H9 (cell line): ENCODE results near the gene TMCO2. TPM values are rescaled to one million over a fixed set of nuclear protein-coding genes. Genes with fewer than 3 reads are reported as not detected.

Experiments
- DNase-seq: peaks from one replicate; pipeline ENCODE4 v3.0.0-alpha.2; 2017
- H2AFZ ChIP-seq: one replicate; pipeline ENCODE4 v1.6.1; 2013; ENCODE audit warnings: mild to moderate bottlenecking, low read length, control low read depth, moderate library complexity
- H2AK5ac ChIP-seq: 2 replicates; pipeline ENCODE4 v1.6.1; 2013; ENCODE audit warnings: low read length, control low read depth, mixed read lengths; ENCODE audit not compliant: insufficient read length
- H2BK120ac ChIP-seq: one replicate; pipeline ENCODE4 v1.6.1; 2013; ENCODE audit warnings: low read depth, mild to moderate bottlenecking, low read length, control low read depth, inconsistent platforms; ENCODE audit not compliant: poor library complexity, severe bottlenecking
- H2BK12ac ChIP-seq: 2 replicates; pipeline ENCODE4 v1.6.1; 2013; ENCODE audit warnings: low read length, control low read depth, mixed read lengths, low read depth; ENCODE audit not compliant: insufficient read length
- H2BK15ac ChIP-seq: 2 replicates; pipeline ENCODE4 v1.6.1; 2013; ENCODE audit warnings: low read depth, low read length, control low read depth
- H2BK20ac ChIP-seq: one replicate; pipeline ENCODE4 v1.6.1; 2013; ENCODE audit warnings: low read depth, mild to moderate bottlenecking, low read length, control low read depth, inconsistent platforms; ENCODE audit not compliant: poor library complexity, severe bottlenecking
- H2BK5ac ChIP-seq: 2 replicates; pipeline ENCODE4 v1.6.1; 2013; ENCODE audit warnings: low read length, control low read depth, mixed read lengths; ENCODE audit not compliant: insufficient read length
- H3K14ac ChIP-seq: 2 replicates; pipeline ENCODE4 v1.6.1; 2013; ENCODE audit warnings: low read length, control low read depth; ENCODE audit not compliant: insufficient read depth
- H3K18ac ChIP-seq: 2 replicates; pipeline ENCODE4 v1.6.1; 2013; ENCODE audit warnings: low read depth, mild to moderate bottlenecking, mixed read lengths, low read length, control low read depth; ENCODE audit not compliant: insufficient read length
- H3K23ac ChIP-seq: 2 replicates; pipeline ENCODE4 v1.6.1; 2013; ENCODE audit warnings: low read length, control low read depth, mixed read lengths, low read depth; ENCODE audit not compliant: insufficient read length
- H3K23me2 ChIP-seq: 2 replicates; pipeline ENCODE4 v1.6.1; 2013; ENCODE audit warnings: low read depth, mild to moderate bottlenecking, mixed read lengths, low read length, control low read depth; ENCODE audit not compliant: insufficient read length, poor library complexity, severe bottlenecking
- H3K27ac ChIP-seq: 2 replicates; pipeline ENCODE4 v1.5.1; 2013; ENCODE audit warnings: low read length, control low read depth, mixed read lengths, low read depth; ENCODE audit not compliant: insufficient read length
- H3K27me3 ChIP-seq: 2 replicates; pipeline ENCODE4 v1.6.1; 2013; ENCODE audit warnings: low read length, control low read depth, inconsistent platforms; ENCODE audit not compliant: insufficient read depth
- H3K4ac ChIP-seq: 2 replicates; pipeline ENCODE4 v1.6.1; 2013; ENCODE audit warnings: low read depth, mild to moderate bottlenecking, control low read depth, inconsistent platforms, low read length, moderate library complexity
- H3K4me1 ChIP-seq: 2 replicates; pipeline ENCODE4 v1.6.1; 2013; ENCODE audit warnings: low read length, control low read depth, inconsistent platforms; ENCODE audit not compliant: insufficient read depth
- H3K4me2 ChIP-seq: 2 replicates; pipeline ENCODE4 v1.6.1; 2013; ENCODE audit warnings: low read length, control low read depth, mixed read lengths; ENCODE audit not compliant: insufficient read length, insufficient read depth
- H3K56ac ChIP-seq: 2 replicates; pipeline ENCODE4 v1.6.1; 2013; ENCODE audit warnings: low read depth, mild to moderate bottlenecking, mixed read lengths, low read length, control low read depth; ENCODE audit not compliant: insufficient read length
- H3K79me1 ChIP-seq: 2 replicates; pipeline ENCODE4 v1.6.1; 2013; ENCODE audit warnings: low read depth, mild to moderate bottlenecking, moderate library complexity, low read length, control low read depth, inconsistent platforms; ENCODE audit not compliant: insufficient read depth, poor library complexity, severe bottlenecking
- H3K79me2 ChIP-seq: 2 replicates; pipeline ENCODE4 v1.6.1; 2013; ENCODE audit warnings: low read length, control low read depth, inconsistent platforms; ENCODE audit not compliant: insufficient read depth
- H3K9ac ChIP-seq: 2 replicates; pipeline ENCODE4 v1.6.1; 2013; ENCODE audit warnings: low read length, control low read depth, mixed read lengths; ENCODE audit not compliant: insufficient read length; ENCODE audit errors: extremely low read depth
- H3K9me3 ChIP-seq: one replicate; pipeline ENCODE4 v1.6.1; 2013; ENCODE audit warnings: low read depth, low read length, inconsistent platforms; ENCODE audit not compliant: control insufficient read depth
- H3T11ph ChIP-seq: one replicate; pipeline ENCODE4 v1.6.1; 2013; ENCODE audit warnings: mild to moderate bottlenecking, low read length, control low read depth, inconsistent platforms
- H4K20me1 ChIP-seq: one replicate; pipeline ENCODE4 v1.6.1; 2013; ENCODE audit not compliant: control insufficient read depth, insufficient read length, insufficient read depth
- H4K5ac ChIP-seq: 2 replicates; pipeline ENCODE4 v1.6.1; 2013; ENCODE audit warnings: low read depth, mild to moderate bottlenecking, mixed read lengths, low read length, control low read depth; ENCODE audit not compliant: insufficient read length
- H4K8ac ChIP-seq: replicated peaks from 2 replicates; pipeline ENCODE4 v1.6.1; 2013; ENCODE audit warnings: low read length, control low read depth, mixed read lengths, low read depth; ENCODE audit not compliant: insufficient read length
- H4K91ac ChIP-seq: 2 replicates; pipeline ENCODE4 v1.6.1; 2013; ENCODE audit warnings: low read depth, mild to moderate bottlenecking, moderate library complexity, mixed read lengths, low read length, control low read depth; ENCODE audit not compliant: insufficient read length
- H3K27ac Mint-ChIP-seq, 3 experiments: 2 replicates in 2 of 3; 3 replicates in 1 of 3; pipeline ENCODE4 v1.8.0; 2020 to 2021; ENCODE audit warnings: mixed read lengths in 3 of 3, mild to moderate bottlenecking in 1 of 3, moderate library complexity in 1 of 3
- H3K27me3 Mint-ChIP-seq: 2 replicates; pipeline ENCODE4 v1.8.0; 2021; ENCODE audit warnings: low read depth, mild to moderate bottlenecking, moderate library complexity, mixed read lengths
- H3K36me3 Mint-ChIP-seq, 3 experiments: 2 replicates in 2 of 3; 3 replicates in 1 of 3; pipeline ENCODE4 v1.8.0; 2020 to 2021; ENCODE audit warnings: low read depth in 3 of 3, mixed read lengths in 3 of 3; ENCODE audit not compliant: insufficient read depth in 1 of 3
- H3K4me1 Mint-ChIP-seq, 2 experiments: 2 replicates each; pipeline ENCODE4 v1.8.0; 2020; ENCODE audit warnings: mixed read lengths in 2 of 2
- H3K4me3 Mint-ChIP-seq, 2 experiments: 2 replicates in 1 of 2; 3 replicates in 1 of 2; pipeline ENCODE4 v1.8.0; 2020 to 2021; ENCODE audit warnings: mild to moderate bottlenecking in 2 of 2, mixed read lengths in 2 of 2, moderate library complexity in 1 of 2
- H3K9me3 Mint-ChIP-seq, 2 experiments: 2 replicates in 1 of 2; 3 replicates in 1 of 2; pipeline ENCODE4 v1.8.0; 2020; ENCODE audit warnings: mild to moderate bottlenecking in 2 of 2, mixed read lengths in 2 of 2, moderate library complexity in 1 of 2
- WGBS: extraction: QIAGEN DNeasy Blood & Tissue Kit; methylation state at CpG from one replicate; pipeline ENCODE4 v1.1.7; 2013; ENCODE audit warnings: missing lambda C conversion rate, low lambda C conversion rate, mixed read lengths; ENCODE audit not compliant: insufficient read length; ENCODE audit errors: extremely low coverage; 5-methylcytosine and 5-hydroxymethylcytosine counted together
- total RNA-seq: library from RNA; stranded (reverse); gene quantifications from 2 replicates; pipeline ENCODE4 v1.2.1, GENCODE V29; 2021
- TF ChIP-seq, protein P1 (sequence below): fragments of 200-600 bp; sonication (generic); conservative IDR thresholded peaks from 3 replicates; pipeline ENCODE4 v1.8.0; 2021; ENCODE audit warnings: antibody characterized with exemption, mild to moderate bottlenecking

Gene TMCO2
- total RNA-seq, 1 experiment from 2014 or later: not detected

DNA sequence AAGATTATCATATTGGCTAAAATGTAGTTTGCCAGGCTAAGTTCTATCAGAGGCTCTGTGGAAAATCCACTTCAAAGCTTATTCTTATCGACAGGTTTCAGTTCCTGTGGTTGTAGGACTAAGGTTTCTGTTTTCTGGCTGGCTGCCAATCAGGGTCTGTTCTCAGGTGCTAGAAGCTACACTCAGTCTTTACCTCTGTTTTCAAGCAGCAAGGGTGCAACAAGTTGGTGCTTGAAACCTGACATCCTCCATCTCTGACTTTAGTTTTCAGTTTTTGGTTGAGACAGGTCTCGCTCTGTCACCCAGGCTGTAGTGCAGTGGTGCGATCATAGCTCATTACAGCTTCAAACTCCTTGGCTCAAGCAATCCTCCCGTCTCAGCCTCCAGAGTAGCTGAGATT is 15.3 kb upstream of the TMCO2 start:
- H3K23me2 ChIP-seq: no peaks in the 10 kb centered on the region
- H2AK5ac ChIP-seq: no peak overlapping the region
- DNase-seq: no peak
- H3K4ac ChIP-seq: no peak overlapping the region
- H2BK5ac ChIP-seq: no peak overlapping the region
- no peak overlapping the region for H3K4me2 ChIP-seq
- H3K56ac ChIP-seq: no peak overlapping the region
- TF ChIP-seq, protein P1, sequence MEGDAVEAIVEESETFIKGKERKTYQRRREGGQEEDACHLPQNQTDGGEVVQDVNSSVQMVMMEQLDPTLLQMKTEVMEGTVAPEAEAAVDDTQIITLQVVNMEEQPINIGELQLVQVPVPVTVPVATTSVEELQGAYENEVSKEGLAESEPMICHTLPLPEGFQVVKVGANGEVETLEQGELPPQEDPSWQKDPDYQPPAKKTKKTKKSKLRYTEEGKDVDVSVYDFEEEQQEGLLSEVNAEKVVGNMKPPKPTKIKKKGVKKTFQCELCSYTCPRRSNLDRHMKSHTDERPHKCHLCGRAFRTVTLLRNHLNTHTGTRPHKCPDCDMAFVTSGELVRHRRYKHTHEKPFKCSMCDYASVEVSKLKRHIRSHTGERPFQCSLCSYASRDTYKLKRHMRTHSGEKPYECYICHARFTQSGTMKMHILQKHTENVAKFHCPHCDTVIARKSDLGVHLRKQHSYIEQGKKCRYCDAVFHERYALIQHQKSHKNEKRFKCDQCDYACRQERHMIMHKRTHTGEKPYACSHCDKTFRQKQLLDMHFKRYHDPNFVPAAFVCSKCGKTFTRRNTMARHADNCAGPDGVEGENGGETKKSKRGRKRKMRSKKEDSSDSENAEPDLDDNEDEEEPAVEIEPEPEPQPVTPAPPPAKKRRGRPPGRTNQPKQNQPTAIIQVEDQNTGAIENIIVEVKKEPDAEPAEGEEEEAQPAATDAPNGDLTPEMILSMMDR: no peak
- no peak overlapping the region for H3K18ac ChIP-seq
- no peaks in the 10 kb centered on the region for H3K9me3 ChIP-seq
- H3K79me1 ChIP-seq: no peaks in the 10 kb centered on the region
- H3K9ac ChIP-seq: no peak overlapping the region
- no peak overlapping the region for H3K27ac Mint-ChIP-seq
- no peaks in the 10 kb centered on the region for H3K4me1 ChIP-seq
- H4K8ac ChIP-seq: no peak overlapping the region
- H4K5ac ChIP-seq: no peak overlapping the region
- no peaks in the 10 kb centered on the region for H3K27me3 ChIP-seq
- H3K36me3 Mint-ChIP-seq: peaks cover 15 to 58% (median 34%) of the 10 kb centered on the region in 3 experiments; a peak in 6 of 7 replicates
- no peak overlapping the region for H2BK120ac ChIP-seq
- no peak overlapping the region for H3T11ph ChIP-seq
- no peak overlapping the region for H3K14ac ChIP-seq
- H3K9me3 Mint-ChIP-seq: no peaks in the 10 kb centered on the region
- no peak overlapping the region for H2BK20ac ChIP-seq
- no peaks in the 10 kb centered on the region for H4K20me1 ChIP-seq
- no CpG with 5 or more reads among the region's 4 CpGs for WGBS
- no peak overlapping the region for H3K27ac ChIP-seq
- H3K27me3 Mint-ChIP-seq: no peaks in the 10 kb centered on the region
- H2BK15ac ChIP-seq: no peak overlapping the region
- no peaks in the 10 kb centered on the region for H3K4me1 Mint-ChIP-seq
- no peak overlapping the region for H2BK12ac ChIP-seq
- H2AFZ ChIP-seq: no peak overlapping the region
- H3K4me3 Mint-ChIP-seq: no peak overlapping the region
- no peak overlapping the region for H3K23ac ChIP-seq
- no peak overlapping the region for H4K91ac ChIP-seq
- no peaks in the 10 kb centered on the region for H3K79me2 ChIP-seq
